Urothelium cell line (cell line): ENCODE data around the gene WNK4.
"Not testable (repeated sequence)": the region's sequence is repeated elsewhere in the genome, so short reads cannot be mapped to it uniquely, and the experiment has no call there.

Source experiments
- DNase-seq: peaks from one replicate; pipeline ENCODE4 v3.0.0; 2011; ENCODE audit warnings: low spot score, mixed read lengths
- FAIRE-seq: peaks from 2 replicates; lab custom pipeline; 2011; peaks lifted over from hg19 to GRCh38; lab: Jason Lieb, UNC

Gene WNK4

DNA sequence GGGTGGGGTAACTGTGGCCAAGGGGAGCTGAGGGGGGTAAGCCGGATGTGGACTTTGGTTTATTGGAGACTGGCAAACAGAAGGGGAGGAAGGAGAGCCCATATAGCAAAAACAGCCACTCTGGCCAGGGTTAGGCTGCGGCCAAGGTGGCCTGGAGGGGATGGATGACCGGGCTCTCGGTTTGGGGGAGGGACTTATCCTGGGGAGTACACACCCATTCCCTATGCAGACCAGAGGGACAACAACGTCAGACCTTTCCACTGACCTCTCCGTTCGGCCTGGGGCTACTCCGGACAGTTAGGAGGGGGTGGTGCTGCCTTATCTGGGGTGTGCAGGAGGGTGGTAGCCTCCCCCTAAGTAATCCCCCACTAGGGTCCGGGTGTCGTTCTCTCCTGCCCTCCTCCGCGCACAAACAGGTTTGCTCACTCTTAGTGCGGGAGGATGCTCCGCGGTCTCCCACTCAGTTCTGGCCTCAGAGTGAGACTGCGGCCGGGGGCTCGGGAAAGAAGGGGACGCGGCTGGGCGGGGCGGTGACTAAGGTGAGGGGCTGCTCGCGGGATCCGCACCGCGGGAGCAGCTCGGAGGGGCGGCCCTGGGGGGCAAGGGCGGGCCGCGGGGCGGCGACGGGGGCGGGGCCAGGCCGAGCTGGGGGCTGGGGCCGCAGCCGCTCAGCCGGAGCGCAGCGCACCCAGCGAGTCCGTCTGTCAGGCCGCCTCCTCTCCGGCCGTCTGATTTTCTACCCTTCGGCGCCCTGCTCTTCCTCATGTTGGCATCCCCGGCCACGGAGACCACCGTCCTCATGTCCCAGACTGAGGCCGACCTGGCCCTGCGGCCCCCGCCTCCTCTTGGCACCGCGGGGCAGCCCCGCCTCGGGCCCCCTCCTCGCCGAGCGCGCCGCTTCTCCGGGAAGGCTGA is at the start of gene WNK4:
Gene WNK4, plus strand, starts transcription at position 675 of the 915 bp plus-strand sequence. Its CDS starts 89 bp downstream, at position 764.
- DNase-seq, result no peak
- FAIRE-seq, result no peak

DNA sequence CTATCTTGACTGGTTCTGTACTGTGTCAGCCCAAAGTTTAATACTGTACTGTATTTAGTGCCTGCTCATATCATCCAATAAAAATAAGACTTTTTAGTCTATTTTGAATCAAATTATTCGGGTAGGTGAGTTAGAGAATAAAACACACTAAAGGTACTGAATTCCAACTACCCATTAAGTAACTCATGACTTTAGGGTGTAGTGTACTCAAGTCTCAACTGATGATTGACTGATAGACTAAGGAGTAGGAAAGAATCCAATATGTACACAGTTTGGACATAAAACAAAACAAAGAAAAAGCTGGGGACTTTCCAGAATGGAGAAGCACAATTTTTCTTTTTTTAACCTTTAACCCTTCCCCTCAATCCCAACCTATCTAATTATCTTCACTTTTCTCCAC is 39.7 kb upstream of the WNK4 start:
- no peak for DNase-seq
- no peak for FAIRE-seq

DNA sequence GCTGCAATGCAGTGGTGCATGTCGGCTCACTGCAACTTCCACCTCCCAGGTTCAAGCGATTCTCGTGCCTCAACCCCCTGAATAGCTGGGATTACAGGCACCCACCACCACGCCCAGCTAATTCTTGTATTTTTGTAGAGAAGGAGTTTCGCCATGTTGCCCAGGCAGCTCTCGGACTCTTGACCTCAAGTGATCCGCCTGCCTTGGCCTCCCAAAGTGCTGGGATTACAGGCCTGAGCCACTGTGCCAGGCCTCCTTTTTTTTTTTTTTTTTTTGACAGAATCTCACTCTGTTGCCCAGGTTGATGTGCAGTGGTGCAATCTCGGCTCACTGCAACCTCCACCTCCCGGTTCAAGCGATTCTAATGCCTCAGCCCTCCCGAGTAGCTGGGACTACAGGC is 37.5 kb upstream of the WNK4 start:
- not testable (repeated sequence) for DNase-seq, FAIRE-seq

DNA sequence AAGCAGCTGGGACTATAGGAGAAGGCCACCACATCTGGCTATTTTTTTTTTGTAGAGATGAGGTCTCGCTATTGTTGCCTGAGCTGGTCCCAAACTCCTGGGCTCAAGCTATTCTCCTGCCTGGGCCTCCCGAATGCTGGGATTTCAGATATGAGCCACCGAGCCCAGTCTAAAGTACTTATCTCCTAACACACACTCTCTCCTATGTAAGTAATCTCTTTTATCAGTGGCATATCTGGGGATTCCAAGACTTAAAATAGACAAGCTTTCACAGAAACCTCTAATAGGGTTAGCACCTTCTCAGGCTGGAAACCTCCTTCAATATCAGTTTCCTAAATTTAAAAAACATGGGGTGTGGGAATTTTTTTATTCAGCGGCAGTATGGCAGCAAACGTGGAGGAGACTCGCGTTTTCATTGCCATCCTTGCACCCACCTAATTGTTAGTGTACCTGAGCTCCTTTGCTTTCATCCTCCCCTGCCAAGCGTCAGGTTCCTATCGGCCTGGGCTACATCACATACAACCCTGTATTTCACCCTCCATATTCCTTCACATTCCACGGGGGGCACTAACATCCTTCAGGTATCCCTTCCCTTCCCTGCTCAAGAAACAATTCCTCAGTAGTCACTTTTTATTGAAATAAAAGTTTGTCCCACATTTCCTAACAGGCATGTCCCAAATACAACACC is 36.7 kb upstream of the WNK4 start:
- FAIRE-seq, result peak; percentile 23
- DNase-seq, result no peak

DNA sequence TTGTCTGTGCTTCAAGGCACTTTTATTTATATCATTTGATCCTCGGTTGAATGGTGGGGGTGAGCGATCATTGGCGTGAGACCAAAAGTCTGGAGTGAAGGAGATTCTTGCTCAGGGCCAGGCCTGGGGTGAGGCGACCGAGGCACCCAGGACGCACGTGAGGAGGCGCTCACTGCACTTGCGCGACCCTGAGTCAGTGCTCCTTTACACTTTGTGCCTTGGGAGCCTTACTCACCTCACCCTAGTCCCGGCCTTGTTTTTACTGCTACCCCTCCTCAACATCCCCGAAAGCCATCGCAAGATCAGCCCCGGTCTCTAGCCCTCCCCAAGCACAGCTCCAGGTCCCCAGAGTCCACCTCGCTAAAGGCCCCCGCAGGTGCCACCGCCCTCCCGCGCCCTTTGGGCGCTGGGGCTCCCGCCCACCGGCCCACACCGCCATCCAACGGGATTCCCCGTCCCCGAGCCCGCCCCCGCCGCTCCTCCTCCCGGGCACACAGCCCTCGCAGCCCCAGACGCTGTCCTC is 36.1 kb upstream of the WNK4 start:
- DNase-seq (peak; percentile 89), FAIRE-seq (no peak)

DNA sequence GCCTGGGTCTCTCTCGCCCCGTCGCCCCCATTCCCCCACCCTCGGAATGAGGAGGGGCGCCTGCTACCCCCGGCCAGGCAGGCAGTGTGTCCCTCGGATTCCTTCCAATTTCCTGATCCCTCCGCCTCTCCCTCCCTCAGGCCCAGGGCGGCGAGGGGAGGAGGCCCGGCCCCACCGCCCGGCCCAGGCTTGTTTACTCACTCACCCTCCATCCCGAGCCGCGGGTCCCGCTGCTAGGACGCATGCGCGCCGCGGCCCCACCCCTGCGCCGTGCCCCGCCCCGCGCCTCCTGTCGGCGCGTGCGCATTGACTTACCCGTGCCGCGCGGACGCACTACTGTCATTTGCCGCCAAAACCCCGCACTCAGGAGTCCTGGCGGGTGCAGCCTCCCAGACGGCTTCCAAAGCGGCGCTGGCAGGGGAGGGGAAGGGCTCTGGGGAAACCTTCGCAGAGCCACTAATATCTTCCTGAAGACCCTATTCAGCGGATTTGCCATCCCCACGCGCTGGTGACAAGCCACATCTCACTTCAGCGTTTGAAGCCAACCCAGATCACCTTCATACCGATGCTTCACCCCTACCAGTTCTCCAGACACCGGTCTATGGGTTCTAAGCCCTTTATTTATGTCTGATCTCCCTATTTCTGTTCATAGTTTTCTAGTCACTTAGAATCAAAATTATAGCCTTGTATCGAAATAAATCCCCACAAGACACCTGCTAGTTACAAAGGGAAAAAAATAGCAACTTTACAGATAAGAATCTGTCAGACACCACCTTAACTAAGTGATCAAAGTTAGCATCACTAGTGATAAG is 35.4 kb upstream of the WNK4 start, which contains the start of gene EZH1:
Gene EZH1, minus strand, starts transcription at position 235 of the 812 bp plus-strand sequence. CDS start 16,099 bp downstream, outside the sequence.
- peak; percentile 99 for FAIRE-seq
- DNase-seq, result peak; percentile 99

DNA sequence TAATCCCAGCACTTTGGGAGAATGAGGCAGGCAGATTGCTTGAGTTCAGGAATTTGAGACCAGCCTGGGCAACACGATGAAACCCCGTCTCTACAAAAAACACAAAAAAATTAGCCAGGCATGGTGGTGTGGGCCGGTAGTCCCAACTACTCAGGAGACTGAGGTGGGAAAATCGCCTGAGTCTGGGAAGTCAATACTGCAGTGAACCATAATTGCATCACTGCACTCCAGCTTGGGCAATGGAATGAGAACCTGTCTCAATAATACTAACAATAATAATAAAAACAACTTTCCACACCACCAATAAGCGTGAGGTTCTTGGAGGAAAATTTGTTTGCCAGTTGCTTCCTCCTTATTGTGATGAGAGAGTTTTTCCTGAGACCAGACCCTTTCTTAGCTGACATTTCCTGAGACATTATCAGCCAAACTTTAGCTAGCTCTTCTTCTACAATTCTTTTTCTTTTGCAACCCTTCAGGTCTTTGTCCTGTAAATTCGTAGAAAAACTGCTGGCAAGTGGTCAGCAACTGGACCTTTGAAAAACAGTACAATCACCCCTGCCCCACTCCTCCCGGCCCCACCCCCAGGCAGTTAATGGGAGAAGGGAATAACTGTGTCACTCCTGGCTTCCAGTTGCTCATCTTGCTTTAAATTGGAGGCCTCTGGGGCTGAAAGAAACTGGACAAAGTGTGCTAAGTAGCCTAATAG is 32.1 kb upstream of the WNK4 start:
- no peak for DNase-seq
- FAIRE-seq, result no peak

DNA sequence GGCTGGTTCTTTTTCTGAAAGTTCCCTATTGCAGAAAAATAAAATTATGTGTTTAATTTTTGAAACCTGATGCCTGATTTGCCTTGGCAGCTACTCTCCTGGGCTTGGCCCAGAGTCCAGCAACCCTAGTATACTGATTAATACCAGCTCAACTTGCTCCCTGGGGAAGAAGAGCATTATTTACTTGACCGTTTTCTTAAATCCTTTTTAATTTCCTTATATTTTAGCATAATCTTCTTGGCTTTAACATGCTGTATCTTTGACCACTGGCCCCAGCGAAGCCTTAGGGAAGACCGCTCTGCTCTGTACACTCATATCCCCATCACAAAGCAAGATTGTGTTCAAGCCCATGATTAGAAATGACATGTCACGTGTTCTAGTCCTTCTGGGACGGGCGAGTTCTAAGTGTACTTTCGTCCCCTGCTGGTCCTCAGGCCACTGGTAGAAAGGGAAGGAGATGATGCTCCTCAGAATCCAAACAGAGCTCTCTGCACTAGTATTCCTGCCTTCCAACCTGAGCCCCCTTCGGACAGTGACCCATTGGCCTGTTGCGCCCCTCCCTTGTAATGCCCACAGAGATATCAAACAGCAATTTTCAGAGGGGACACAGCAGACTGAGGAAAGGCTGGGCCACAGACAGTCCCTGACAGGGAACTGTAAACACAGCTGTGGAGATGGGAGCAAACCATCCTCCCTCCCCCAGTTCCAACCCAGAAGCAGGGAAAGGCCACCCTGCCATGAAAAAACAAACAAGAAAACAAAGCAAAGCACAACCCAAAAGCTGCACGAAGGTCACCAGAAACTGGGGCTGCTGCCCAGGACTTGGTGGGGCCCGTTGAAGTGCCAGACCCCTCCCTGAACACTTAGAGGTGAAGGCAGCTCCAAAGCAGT is 31.3 kb upstream of the WNK4 start:
- FAIRE-seq (no peak), DNase-seq (no peak)

DNA sequence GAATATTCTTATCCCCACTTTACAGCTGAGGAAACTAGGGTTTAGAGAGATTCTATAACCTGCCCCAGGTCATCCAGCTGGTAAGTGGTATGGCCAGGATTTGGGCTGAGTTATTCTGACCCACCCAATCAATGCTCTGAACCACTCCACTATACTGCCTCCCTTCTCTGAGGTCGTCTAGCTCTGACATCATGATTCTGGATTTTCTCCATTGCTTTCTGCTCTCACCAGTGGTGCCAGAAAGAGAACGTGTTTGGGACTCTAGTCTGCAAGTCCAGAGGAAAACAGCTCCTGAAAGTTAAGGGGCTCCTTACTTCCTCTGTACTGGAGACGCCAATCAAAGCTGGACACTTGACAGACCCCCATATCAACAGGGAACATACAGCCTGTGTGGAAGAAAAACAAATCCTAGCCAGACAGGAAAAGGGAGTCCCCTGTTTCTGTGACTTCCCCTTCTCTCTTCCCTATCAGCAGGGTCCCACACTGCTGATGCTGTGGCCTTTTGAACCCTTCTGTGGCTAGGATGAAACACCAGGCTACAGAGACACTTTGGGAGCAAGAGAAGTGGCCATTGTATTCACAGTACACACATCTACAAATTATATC is 29.6 kb upstream of the WNK4 start:
- no peak for FAIRE-seq
- DNase-seq, result no peak

DNA sequence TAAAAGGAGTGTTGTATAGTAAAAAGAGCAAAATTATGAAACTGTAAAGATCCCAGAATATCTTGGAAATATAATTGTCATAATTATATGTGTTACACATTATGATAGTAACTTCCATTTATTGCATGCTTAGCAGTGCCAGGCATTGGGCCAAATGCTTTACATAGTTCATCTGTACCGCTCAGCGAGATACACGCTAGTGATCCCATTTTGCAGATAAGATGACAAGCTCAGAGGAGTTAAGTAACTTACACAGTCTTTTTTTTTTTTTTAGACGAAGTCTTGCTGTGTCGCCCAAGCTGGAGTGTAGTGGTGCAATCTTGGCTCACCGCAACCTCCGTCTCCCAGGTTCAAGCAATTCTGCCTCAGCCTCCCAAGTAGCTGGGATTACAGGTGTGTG is 28.8 kb upstream of the WNK4 start:
- DNase-seq (no peak), FAIRE-seq (no peak)

DNA sequence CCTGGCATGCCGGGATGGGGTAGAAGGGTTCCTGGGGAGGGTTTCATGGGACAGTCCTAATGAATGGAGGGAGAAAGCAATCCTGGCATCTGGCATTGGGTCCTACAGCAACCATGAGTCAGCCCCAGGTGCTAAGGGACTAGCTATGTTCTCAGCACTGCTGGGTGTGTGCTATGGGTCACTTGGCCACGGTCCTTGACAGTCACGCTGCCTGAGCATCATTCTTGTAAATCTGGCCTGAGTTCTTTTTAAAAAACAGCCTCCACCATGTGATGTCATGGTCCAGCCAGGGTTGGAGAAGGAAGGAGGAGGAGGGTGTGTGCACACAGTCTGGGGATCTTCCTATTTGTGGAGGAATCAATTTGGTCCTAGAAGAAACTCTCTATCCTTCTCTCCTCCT is 25.6 kb upstream of the WNK4 start:
- peak; percentile 35 for DNase-seq
- no peak for FAIRE-seq

DNA sequence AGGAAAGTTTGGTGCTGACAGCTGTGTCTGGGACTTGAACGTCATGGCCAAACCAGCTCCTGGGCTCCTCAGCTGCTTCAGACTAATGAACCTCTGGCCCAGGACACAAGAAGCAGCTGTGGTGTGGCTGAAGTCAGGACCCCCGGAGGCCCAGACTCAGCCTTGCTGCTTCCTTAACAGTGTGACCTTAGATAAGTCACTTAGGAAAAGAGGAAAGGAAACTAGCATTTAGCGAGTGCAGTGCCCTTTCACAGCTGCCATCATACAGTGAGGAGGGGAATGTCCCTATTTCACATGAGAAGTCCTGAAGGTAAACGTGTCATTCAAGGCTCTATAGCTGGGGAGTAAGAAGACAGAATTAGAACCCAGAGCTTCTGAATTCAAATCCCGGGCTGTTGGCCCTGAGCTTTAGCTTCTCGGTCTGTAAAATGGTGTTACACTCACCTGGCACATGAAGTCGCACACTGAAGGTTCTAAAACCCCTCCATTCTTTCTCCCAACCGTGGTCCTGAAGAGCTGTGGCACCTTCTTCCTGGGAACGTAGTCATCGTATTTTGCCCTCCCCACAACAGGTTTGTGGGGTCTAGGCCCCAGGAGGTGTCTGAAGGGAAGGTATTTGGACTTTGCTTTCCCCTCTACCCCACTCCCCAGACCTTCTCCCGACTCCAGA is 20.3 kb upstream of the WNK4 start:
- FAIRE-seq (no peak), DNase-seq (no peak)

DNA sequence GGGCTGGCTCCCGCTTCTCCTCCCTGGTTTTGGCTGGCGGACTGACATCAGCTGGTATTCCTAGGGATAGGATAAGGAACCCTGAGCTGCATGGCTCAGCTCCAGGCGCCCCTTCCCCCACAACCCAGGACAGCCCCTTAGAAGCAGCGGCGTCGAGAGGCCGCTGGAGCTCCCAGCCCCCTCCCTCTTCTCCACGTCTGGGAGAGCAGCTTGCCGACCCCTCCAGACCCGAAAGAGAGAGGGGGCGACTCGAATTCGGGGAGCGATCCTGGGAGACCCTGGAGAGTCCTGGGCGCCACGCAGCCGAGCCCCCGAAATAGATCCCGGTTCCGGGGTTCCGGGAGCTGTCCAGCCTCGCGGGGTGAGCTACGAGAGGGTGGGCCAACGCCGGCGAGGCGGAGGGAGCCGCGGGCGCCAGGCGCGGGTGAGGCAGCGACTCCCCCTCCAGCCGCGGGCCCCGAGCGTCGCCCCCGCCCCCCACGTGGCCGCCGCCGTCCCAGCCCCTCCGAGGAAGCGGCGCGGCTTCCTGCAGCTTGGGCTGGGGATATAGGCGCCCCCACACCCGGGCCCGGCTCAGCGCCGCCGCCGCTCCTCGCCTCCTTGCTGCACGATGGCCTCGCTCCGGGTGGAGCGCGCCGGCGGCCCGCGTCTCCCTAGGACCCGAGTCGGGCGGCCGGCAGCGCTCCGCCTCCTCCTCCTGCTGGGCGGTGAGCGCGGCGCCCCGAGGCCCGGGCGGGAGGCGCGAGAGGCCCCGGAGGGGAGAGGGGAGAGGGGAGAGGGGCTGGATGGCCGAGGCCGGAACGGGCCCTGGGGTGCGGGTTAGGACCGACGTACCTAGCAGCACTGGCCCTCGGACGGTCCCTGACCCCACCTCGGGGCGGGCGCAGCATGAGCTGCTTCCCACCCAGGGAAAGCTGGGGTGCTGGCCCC is 19.5 kb upstream of the WNK4 start, which contains the start of gene RAMP2:
Gene RAMP2, plus strand, starts transcription at position 576 of the 930 bp plus-strand sequence. Its CDS starts 35 bp downstream, at position 611.
- FAIRE-seq (no peak), DNase-seq (peak; percentile 49)

DNA sequence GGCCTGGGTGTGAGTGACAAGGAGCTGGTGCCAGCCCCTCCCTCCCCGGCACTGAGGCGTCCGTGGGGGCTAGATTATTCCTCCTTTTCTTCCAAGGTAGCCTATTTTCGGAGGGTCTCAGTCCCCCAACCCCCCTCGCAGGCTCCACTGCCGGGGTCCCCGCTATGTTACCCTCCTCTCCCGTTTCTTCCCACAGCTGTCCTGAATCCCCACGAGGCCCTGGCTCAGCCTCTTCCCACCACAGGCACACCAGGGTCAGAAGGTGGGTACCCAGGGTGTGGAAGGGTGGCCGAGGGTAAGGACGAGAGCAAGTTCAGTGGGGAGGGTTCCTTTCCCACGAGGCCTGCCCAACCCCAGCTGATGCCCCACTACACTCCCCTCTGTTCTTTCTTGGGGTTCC is 18.8 kb upstream of the WNK4 start:
- FAIRE-seq, result no peak
- no peak for DNase-seq

DNA sequence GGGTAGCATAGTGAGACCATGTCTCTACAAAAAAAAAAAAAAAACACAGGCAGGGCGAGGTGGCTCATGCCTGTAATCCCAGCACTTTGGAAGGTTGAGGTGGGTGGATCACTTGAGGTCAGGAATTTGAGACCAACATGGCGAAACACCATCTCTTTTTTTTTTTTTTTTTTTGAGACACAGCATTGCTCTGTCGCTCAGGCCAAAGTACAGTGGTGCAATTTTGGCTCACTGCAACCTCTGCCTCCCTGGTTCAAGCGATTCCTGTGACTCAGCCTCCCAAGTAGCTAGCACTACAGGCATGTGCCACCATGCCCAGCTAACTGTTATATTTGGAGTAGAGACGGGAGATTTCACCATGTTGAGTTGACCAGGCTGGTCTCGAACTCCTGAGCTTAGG is 14.3 kb upstream of the WNK4 start:
- no peak for DNase-seq
- FAIRE-seq, result no peak

DNA sequence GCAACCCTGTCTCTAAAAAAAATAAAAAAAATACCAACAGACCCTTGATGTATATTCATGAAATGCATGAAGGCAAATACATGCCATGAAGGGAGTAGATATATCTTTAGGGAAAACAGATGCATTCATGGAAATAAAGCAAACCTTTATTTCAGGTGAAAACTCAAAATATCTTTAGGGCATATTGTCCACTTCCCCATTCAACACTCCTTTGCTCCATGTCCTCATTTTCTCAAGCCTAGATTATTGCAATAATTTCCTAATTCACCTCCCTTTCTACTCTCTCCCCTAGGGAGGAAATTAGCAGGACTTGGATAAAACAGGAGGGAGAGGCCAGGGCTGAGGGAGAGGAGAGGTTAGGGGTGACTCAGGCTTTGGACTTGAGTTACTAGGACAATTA is 12.9 kb upstream of the WNK4 start:
- FAIRE-seq, result no peak
- DNase-seq, result no peak

DNA sequence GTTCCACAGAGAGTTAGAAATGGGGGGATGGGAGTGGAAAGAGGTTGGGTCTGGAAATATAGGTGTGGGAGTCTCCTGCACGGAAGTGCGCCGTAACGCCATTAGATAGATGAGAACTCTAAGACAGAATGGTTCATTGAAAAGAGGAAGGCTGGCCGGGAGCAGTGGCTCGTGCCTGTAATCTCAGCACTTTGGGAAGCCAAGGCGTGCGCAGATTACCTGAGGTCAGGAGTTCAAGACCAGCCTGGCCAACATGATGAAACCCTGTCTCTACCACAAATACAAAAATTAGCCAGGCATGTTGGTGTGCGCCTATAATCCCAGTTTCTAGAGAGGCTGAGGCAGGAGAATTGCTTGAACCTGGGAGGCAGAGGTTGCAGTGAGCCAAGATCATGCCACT is 12.4 kb upstream of the WNK4 start:
- FAIRE-seq, result not testable (repeated sequence)

More for the DNA sequence above, 12.4 kb upstream of the WNK4 start:
- DNase-seq, result not testable (repeated sequence)
